HG02623 (cell line): ENCODE results near the gene FECH.
"Not testable (repeated sequence)": the region's sequence is repeated elsewhere in the genome, so short reads cannot be mapped to it uniquely, and the experiment has no call there.

Experiments
- ATAC-seq: cut with Tn5 transposase; IDR thresholded peaks from one replicate; pipeline ENCODE4 v1.9.1; 2021; ENCODE audit warnings: moderate library complexity; ENCODE audit not compliant: unreplicated experiment

Gene FECH, protein sequence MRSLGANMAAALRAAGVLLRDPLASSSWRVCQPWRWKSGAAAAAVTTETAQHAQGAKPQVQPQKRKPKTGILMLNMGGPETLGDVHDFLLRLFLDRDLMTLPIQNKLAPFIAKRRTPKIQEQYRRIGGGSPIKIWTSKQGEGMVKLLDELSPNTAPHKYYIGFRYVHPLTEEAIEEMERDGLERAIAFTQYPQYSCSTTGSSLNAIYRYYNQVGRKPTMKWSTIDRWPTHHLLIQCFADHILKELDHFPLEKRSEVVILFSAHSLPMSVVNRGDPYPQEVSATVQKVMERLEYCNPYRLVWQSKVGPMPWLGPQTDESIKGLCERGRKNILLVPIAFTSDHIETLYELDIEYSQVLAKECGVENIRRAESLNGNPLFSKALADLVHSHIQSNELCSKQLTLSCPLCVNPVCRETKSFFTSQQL

DNA sequence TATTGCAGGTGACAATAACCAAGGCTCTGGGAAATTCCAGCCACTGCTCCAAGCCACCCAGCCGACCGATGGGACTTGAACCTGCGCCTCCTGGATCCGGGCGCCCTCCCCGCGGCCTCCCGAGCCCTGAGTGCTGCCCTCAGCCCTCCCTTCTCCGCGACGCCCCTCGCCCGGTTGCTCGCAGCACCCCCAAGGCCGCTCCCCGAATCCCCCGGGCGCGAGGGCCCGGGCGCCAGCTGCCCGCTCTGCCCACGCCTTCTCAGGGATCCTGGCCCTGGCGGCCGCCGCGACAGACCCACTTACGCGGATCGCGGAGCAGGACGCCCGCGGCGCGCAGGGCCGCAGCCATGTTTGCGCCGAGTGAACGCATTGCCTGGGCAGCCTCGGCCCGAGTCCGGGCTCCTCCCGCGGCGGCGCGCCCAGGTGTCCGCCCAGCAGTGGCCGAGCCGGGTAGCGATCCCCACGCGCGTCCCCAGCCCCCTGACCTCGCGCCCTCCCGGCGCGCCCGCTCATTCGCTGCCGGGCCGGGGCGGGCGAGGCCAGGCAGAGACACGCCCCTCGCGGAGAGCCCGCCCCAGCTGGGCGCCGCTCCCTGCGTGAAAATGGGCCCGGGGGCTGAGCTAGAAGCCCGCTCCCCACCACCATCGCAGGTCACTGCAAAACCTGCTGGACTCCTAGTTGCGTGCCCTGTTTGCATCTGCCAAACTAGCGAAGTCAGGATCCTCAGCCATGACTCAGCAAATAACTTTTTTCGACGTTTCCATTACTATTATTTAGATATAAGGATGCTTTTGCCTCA lies at the start of gene FECH:
FECH (minus strand) TSS at position 452 of the 799 bp plus-strand sequence; CDS start at position 370, 82 bp downstream.
- ATAC-seq = peak; percentile 94

DNA sequence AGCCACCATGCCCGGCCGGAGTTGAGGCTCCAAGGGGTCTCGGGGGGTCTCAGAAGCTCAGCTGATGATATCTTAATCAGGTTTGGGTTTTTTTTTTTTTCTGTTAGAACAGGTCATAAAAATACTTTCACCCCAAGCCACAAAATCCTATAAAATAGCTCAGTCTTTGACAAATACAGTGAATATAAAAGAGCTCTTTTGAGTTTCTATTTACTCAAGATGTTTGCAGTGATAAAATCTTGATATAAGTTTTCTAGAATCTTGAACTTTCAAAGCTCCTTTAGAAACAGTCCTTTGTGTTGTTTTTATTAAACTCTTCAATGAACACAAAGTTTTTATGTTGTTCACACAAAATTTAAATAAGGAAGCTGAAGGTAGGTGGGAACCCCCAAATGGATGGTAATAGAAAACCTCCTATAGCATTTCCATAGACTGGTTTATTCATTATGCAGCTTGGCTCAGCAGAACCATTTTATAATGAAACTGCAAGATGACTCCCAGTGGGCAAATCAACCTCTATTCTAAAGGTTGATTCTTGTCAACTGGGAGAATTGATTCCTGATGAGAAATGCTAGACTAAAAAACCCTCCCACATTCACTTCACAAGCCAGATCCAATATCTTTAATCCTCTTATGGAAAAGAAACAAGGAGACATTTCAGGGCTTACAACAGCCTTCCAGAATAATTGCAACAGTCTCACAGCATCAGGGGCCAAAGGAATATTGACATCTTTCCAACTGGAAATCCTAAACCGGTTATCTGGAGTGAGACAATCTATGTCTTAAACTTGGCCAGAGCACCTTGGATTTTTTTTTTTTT lies 48.7 kb upstream of the FECH start:
- ATAC-seq = no peak

DNA sequence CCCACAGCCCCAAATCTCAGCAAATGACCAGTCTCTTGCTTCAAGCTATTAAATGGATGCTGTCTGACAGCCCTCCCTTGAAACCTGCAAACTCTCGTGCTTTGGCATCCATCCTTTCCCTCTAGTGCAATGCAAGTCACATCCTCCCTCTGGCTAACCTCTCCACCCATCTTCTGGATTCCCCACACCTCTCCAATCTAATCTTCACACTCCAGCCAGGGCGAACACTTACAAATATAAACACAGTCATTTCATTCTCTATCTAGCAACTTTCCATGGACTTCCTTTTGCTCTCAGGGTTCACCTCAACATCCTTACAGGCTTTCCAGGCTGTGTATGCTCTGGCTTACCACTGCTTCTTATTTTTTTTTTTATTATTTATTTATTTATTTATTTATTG lies 45.2 kb upstream of the FECH start:
- ATAC-seq = no peak

DNA sequence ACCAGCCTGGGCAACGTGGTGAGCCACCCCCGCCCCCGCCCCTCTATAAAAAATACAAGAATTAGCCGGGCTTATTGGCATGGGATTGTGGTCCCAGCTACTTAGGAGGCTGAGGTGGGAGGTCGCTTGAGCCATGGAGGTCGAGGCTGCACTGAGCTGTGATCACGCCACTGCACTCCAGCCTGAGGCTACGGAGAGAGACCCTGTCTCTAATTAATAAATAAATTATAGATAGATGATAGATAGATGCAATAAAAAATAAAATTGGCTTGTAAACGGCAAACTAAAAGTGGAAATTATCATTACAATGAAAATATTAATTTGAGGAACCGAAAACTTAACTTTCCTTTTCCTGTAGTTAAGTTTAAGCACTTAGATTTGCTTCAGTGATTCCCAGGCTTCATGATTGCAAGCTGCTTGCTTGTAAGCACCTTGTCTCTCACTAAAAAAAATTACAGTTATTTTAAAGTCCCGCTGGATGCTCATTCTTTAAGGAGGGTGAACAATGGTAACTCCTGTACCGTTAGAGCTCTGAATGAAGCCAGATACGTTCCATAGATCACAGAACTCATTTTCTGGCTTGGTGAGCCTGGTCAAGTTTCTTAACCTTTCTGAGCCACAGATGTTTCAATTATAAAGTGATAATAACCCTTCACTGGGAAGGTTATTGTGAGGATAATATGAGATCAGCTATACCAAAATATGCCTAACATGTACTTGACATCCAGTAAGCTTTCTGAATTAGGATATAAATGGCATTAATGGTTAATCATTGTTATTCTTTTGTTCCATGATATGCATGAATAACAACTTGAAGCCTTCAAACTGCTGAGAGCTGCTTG lies 44.5 kb upstream of the FECH start:
- peak; percentile 9 for ATAC-seq

DNA sequence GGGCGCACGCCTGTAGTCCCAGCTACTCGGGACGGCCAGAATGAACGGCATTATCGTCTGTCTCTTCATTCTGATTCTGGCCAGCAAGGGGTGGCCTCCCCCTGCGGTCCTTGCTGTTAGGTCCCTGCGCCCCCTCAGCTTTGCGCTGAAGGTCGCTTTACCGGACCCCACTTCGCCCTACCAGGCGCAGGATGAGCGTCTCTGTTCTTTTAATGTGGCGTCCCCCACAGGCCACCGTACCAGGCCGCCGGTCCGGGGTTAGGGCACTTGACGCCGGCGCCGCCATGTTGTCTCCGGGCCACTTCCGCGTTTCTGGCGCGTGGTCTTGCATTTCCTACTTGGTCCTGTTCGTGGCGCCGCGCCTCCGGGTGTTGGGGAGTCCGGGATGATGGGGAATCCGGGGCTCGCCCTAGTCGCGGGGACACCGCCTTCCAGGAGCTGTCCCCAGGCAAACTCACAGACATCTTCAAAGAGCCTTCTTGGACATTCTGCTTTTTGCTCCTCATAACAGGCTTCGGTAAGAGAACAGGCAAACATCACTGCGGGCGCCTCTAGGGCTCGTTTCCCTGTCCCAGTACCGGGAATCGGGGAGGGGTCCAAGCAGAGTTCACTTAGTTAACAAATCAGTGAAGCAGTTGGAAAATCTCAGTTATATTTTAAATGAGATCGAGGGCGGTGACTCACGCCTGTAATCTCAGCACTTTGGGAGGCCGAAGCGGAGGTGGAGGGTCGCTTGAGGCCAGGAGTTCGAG lies 43.7 kb upstream of the FECH start:
- ATAC-seq = peak; percentile 92

DNA sequence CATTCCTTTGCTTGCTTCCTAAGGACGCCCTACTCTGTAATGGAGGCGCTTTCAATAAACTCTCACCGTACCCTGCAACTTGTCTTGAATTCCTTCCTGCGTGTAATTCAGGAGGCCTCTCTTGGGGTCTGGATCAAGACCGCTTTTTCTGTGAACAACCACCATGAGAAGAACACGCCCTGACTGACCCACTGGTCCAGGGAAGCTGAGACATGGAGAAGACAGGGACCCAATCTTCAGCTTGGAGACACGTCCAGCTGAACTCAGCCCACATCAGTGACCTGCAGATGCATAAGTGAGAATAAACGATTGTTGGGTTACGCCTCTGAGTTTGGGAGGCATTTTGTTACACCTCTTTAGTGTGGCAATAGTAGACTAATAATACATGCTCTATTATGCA lies 42.9 kb upstream of the FECH start:
- no peak for ATAC-seq

DNA sequence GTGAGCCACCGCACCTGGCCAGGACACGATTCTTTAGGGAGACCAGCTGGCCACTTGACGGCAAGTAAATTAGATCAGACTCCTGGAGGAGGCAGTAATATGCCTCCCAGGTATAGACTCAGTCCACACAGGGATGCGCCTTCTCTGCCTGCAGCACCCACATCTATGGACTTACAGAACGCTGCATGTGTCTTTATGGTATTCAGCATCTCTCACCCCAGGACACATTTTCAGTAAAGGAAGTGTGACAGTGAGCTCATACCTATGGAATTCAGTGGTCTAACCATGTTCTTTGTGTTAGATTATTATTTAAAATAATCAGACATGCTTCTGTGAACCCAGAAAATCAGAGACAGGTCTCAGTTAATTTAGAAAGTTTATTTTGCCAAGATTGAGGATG lies 41.0 kb upstream of the FECH start:
- no peak for ATAC-seq

DNA sequence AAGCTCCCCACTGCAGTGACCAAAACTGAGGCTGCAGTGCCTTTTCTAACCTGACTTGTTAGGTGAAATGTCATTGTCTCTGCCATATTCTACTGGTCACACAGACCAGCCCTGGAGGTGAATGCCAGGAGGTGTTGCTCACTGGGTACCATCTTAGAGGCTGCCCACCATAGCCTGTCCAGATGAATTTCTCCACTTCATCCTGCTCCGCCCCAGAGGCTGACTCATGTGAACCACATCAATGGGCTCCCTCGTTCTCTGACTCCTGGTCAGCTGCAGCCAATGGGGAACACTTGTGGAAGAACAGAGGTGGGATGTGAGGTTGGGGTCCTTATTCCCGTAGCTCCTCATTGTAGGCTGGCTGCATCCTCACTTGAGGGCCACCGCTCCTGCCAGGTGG lies 38.5 kb upstream of the FECH start:
- no peak for ATAC-seq

DNA sequence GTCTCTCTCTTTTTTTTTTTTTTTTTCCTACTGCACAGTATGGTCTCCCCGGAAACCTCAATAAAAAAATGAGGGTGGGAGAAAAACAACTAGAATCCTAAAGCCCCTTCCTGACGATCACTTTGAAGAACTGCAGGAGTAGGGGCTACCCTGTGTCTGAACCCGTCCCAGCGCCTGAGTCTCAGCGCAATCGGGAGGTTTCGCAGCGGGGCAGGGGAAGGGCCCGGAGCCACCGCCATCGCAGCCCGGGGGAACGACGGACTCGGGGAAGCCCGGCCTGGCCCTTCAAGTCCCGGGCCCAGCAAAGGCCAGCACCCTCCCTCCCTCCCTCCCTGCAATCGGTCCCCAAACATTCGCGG lies 34.7 kb upstream of the FECH start:
- peak; percentile 7 for ATAC-seq

DNA sequence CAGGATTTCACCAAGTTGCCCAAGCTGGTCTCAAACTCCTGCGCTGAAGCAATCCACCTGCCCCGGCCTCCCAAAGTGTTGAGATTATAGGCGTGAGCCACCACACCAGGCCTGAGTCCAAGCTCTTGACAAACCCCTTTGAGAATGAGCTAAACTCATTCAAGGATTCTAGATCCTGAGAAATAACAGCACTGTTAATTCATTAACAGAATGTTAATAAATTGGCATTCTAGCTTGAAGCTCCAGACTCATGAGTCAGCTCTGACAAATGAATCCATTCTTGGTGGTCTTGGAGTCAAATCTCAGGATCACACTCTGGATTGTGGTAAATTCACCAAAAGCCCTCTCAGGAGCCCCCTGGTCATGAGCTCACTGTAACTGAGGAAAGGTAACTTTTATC lies 33.4 kb upstream of the FECH start:
- ATAC-seq = no peak

DNA sequence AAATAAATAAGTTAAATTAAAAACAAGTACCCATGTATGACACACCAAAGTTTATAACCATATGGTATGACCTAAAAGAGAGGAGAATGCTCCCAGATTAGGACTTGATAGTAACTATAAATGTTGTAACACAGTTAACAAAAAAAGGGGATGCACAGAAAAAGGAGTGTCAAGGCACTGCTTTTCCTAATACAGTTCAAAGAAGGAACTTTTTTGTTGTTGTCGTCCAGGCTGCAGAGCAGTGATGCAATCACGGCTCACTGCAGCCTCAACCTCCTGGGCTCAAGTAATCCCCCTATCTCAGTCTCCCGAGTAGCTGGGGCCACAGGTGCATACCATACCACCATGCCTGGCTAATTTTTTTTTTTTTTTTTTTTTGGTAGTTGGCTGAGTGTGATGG lies 32.4 kb upstream of the FECH start:
- ATAC-seq = no peak

DNA sequence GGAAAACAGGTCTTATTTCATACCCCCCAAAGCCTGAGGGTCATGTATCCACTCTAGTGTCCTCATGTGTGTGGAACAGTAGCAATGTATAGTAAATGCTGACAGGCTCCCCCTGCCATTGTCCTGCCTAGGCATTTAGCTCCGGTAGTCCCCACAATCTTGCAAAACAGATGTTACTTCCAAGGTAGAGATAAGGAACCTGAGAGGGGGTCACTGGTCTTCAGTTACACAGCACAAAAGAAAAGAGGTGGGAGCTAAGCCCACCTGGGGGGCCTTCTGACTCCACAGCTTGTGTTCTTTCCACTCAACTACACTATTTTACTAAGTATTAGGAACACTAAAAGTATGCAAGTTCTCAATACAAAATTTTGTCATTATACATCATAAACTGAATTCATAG lies 17.4 kb upstream of the FECH start:
- no peak for ATAC-seq

DNA sequence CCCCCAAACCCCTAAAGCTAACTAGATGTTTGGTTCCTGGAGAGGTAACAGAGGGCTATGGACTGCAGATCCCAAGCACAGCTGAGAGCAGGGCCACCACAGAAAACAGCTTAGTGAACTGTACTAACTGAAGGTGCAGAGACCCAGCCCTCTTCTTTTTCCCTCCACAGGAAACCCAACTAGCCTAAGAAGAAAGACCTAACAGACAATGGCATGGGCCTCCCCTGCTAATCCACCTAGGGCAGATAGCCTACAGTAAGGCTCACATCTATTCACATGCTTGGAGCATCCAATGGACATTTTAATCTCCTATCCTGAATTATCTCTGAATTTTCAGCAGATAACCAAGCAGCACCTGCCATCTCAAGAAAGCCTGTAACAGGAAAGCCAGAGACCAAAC lies 8.8 kb upstream of the FECH start:
- ATAC-seq = no peak

DNA sequence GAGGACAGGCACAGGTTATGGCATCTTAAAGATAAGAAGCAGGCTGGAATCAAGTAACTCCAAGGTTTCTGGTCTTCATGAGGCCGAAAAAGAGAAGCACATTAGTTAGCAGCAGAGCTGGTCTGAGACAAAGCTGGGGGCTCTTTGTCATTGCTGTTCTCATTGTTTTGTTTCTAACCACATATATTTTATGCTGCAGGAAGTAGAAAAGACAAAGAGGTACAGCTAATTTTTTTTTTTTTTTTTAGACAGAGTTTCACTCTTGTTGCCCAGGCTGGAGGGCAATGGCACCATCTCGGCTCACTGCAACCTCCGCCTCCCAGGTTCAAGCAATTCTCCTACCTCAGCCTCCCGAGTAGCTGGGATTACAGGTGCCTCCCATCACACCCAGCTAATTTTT lies 6.2 kb upstream of the FECH start:
- ATAC-seq = not testable (repeated sequence)

DNA sequence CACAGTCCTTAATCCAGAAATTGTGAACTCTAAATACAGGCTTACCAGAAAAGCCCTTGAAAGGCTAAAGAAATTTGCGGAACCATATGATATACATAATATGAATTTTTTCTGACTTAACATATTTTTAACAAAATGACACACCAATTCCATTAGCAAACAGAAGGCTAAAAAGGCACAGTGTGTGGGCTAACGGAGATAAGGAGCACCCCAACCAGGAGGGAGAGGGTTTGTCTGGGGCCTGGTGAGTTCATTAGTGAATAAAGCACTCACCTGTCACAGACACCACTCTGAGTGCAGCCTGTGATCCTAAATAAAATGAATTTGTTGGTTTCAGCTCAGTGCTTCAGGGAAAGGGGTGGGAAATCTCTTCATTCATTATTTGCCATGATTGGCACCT lies 2.7 kb upstream of the FECH start:
- no peak for ATAC-seq

DNA sequence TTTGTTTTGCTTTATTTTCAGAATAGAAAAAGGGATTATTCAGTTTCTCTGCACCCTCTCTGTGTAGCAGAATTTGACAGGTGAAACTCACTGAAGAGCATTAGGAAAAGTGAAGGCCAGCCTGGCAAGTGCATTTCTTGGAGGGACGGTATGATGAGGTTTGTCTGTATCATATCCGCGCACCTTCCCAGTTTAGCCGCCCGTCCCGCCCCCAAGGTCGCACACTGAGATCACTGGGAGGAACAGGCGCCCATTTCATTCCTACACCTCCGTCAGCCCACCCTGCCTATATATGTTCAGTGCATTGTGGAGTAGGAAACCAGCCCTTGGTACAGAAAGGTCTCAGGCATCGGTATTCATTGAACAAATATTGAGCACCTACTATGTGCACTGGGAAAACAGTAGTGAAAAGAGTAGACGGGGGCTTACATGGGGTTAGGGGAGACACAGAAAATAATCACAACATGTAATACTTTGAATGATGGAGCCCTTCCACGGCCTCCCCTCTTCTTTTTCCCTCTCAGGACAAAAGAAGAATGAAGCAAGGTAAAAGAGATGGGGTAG lies 678 bp upstream of the FECH start:
- ATAC-seq = no peak

DNA sequence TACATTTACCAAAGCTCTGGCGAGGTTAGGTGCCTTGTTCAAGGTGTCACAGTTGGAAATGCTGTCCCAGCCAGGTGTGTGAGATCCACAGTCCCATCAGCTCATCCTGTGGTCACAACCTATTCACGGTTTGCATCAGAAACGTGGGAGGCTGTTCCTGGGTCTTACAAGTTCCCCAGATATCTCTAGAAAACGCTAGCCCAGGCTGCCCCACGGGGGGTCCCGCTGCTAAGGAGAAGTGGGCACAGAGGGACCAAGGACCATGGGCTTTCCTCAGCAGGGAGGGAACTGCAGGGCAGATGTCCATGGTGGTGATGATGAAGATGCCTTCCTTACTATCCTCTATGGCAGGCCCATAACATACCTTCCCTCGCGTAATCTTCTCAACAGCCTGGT lies 649 bp downstream of the FECH start:
- no peak for ATAC-seq

DNA sequence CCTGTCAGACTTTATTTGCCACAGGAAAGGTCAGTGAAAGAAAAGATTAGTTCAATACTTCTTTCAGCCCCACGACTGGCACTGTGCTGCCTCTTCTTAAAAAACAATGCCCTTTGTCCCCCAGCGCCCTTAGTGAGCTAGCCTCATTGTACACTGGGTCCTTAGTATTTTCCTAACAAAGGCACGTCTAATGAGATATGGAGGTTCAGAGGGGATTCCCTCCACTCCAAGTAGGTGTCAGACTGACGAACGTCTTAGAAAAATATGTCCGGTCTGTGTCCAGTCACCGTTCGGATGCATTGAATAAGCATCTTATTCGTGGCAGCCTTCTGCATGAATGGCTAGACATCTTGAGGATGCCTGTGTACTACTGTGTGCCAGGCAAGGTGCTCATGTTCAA lies 1.1 kb downstream of the FECH start:
- ATAC-seq = no peak

DNA sequence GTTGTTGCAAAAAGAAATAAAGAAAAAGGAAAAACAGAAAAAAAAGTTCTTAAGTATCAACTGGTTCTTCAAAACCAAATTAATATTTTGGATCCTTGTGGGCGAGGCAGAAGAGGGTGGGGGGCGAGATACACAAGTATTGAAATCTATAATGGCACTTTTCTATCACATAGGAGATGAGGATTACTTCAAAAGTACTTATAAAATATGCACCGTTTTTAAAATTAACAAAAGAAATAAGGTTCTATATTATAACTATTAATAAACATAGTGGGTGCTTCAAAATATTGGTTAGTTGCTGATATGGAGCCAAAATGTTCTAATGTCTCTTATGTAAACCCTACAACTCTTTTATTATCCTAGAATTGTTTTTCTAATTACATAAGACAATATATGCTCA lies 2.1 kb downstream of the FECH start:
- no peak for ATAC-seq
